ENCODE data around the gene ACOT6.
"Not testable (repeated sequence)": the region's sequence is repeated elsewhere in the genome, so short reads cannot be mapped to it uniquely, and the experiment has no call there.

Gene ACOT6

DNA sequence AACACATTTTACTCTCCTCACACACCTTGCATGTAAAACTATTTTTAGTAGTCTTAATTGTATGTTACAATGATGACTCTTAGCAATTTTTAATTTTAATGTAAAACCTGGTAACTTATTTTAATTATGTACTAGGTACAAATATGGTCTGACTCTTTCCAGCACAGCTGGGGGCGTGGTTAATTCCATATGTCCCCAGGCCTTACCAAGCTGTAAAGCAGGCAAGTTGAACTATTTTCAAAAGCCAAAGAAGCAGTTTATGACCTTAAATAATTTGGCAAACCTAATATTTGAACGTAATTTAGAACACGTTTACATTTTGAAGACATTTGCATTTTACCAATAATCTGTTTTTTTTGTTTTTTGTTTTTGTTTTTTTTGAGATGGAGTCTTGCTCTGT lies 9.3 kb upstream of the ACOT6 start:
- DNase-seq = no peak

DNA sequence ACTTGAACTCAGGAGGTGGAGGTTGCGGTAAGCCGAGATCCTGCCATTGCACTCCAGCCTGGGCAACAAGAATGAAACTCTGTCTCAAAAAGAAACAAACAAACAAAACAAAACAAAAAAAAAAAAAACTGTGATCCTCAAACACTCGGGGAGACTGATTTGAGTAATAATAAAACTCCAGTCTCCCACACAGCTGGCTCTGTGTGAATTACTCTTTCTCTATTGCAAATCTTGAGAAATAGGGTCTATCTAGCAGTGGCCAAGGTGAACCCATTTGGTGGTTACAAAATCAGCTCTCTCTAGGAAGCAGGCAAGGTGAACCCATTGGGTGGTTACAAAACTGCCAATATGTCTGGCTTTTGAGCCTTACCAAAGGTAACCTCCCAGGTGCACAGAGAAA lies 6.0 kb upstream of the ACOT6 start:
- no peak for DNase-seq

DNA sequence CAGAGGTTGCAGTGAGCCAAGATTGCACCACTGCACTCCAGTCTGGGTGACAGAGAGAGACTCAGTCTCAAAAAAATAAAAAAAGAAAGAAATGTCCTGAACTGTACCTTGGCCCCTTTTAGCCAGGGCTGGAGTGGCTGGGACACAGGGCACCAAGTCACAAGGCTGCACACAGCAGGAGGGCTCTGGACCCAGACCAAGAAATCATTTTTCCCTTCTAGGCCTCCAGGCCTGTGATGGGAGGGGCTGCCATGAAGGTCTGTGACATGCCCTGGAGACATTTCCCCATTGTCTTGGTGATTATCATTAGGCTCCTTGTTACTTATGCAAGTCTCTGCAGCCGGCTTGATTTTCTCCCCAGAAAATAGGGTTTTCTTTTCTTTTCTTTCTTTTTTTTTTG lies 5.1 kb upstream of the ACOT6 start:
- no peak for DNase-seq

DNA sequence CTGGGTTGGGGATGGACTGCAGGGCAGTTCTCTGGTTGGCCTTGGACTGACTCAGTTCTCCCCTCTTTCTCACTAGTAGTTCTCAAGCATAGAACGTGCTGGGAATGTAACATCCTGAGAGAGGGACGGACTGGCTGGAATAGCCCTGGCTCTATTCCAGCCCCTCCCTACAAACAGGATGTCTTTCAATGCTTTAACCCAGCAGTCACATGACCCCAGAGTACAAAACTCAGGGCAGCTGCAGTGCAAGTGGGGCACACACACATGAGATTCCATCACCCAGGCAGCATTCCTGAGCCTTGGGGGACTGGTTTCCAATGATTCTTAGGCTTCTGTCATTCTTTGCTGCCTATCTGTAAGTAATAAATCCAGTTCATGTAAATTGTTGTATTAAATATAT lies 1.6 kb upstream of the ACOT6 start:
- no peak for DNase-seq

DNA sequence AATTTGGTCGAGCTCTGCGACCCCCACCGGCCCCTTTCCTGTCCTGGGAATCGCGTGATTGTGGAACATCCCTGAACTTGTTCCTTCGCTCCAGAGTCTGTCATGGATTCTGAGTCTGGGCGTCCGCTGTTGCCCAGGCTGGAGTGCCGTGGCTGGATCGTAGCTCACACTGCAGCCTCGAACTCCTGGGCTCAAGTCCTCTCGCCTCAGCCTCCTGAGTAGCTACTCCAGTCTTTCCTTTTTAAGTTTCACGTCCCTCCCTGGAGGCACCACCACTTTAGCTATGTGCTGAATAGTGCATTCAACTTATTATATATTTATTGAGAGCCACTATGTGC lies 698 bp downstream of the ACOT6 start:
- peak; percentile 17 for DNase-seq

DNA sequence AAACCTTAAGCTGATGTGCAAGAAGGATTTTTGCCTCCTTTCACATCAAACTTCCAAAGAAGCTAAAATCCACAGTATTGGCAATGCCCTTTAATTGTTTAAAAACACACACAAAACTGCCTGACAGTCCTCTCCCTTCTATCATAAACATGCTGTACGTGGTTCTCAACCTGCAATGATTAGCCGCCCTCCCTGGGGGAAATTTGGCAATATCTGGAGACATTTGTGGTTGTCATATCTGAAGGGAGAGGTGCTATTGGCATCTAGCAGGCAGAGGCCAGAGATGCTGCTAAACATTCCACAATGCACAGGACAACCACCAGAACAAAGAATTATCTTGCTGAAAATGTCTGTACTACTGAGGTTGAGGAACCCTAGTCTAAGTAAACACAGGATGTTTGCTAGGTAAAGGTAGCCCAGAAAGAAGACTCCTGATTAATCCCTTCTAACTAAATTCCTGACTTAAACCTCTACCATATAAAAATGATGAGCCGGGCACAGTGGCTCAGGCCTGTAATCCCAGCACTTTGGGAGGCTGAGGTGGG lies 1.2 kb downstream of the ACOT6 start:
- peak; percentile 47 for DNase-seq

DNA sequence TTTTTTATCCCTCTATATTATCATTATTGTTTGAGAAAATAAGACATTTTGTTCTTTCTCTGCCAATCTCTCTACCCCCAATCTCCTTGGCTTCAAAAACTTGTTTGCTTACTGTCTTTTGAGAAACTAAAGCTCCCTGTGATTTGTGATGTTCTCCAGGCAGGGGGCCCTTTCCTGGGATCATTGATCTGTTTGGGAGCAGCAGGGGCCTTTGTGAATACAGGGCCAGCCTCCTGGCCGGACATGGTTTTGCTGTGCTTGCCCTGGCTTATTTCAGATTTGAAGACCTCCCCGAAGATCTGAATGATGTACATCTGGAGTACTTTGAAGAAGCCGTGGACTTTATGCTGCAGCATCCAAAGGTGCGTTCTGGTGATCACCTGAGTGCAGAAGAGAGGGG lies 4.5 kb downstream of the ACOT6 start:
- DNase-seq = no peak

DNA sequence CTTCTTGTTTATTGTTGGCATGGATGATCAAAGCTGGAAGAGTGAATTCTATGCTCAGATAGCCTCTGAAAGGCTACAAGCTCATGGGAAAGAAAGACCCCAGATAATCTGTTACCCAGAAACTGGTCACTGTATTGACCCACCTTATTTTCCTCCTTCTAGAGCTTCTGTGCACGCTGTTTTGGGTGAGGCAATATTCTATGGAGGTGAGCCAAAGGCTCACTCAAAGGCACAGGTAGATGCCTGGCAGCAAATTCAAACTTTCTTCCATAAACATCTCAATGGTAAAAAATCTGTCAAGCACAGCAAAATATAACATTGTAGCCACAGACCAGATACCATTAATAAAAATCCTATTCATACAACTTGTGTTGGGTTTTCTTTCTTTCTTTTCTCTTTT lies 7.2 kb downstream of the ACOT6 start:
- DNase-seq = no peak

DNA sequence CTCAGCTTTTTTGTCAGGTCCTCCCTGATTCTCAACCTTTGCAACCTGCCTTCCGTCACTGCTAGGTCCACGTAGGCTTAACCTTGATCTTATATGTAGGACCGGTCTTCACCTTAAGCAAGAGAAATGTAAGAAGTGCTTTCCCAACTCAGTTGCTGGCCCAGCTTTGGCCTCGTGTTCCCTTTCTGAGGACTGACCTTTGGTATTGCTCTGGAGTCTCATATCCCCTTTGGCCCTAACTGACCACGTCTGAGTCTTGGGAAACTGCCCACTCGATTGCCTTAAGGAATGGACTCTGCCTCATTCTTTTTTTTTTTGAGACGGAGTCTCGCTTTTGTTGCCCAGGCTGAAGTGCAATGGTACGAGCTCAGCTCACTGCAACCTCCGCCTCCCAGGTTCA lies 8.0 kb downstream of the ACOT6 start:
- no peak for DNase-seq

DNA sequence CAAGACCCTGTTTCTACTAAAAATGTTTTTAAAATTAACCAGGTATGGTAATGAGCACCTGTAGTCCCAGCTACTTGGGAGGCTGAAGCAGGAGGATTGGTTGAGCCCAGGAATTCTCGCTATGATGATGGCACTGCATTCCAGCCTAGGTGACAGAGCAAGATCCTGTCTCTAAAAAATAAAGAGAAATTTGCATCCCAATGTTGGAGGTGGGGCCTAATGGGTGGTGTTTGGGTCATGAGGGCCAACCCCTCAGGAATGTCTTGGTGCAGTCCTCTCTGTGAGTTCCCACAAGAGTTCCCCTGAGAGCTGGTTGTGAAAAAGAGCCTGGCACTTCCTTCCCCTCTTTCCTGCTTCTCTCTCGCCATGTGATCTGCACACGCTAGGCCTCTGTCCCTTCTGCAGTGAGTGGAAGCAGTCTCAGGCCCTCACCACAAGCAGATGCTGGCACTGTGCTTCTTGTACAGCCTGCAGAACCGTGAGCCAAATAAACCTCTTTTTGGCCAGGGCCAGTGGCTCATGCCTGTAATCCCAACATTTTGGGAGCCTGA lies 11.3 kb downstream of the ACOT6 start:
- no peak for DNase-seq

DNA sequence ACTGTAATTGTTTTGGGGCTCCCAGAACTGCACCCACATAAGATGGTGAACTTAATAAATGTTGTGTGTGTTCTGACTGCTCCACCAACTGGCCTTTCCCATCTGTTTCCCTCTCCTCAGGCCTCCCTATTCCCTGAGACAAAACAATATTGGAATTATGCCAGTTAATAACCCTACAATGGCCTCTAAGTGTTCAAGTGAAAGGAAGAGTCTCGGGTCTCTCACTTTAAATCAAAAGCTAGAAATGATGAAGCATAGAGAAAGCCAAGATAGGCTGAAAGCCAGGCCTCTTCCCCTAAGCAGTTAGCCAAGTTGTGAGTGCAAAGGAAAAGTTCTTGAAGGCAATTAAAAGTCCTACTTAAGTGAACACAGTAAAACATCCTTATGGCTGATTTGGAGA lies 13.4 kb downstream of the ACOT6 start:
- no peak for DNase-seq

DNA sequence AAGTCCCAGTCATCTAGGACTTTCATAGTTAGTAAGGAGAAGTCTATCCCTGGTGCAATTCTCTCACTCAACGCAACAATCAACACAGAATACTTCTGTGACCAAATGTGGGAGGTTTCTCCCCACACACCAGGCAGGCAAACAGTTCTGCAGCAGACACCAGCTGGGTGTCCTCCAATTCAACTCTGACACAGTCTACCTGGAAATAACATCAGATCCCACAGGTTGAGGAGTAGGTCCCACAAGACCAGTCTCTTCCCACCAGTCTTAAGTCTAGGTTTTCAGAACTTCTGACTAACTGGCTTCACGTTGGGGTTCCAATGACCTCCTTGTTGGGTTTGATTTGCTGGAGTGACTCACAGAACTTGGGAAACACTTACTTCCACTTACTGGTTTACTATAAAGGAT lies 14.8 kb downstream of the ACOT6 start:
- no peak for DNase-seq

DNA sequence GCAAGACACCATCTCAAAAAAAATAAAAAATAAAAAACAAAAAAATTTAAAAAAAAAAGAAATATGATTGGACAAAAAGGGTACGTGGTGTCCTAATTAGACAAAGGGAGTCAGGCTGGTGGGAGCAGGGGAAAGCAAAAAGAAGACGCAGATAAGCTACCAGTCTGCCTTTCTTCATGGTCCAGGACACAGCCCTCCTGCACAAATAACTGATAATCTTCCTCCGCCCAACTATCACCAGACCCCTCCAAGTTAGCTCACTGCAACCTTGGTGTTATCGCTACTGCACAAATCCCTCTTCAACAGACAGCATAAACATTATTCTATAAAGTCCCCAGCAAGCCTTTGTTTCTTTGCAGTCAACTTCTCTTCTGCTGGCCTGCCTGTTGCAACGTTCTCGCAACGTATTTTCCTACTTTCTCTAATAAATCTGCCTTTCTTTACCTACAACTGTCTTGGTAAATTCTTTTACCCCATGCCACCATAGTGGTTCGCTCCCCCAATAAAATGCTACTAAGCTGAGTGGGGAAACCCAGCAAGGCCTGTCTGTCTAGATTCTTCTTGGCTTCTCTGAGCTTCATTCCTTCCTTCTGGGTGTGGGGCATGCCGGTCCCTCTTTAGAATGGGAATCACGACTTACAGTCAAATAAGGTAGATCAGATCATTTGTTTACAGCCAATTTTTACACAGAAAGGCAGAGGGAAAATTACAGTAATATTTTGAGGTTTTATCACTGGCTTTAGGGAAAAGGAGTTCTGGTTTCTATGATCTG lies 17.9 kb downstream of the ACOT6 start:
- peak; percentile 69 for DNase-seq

DNA sequence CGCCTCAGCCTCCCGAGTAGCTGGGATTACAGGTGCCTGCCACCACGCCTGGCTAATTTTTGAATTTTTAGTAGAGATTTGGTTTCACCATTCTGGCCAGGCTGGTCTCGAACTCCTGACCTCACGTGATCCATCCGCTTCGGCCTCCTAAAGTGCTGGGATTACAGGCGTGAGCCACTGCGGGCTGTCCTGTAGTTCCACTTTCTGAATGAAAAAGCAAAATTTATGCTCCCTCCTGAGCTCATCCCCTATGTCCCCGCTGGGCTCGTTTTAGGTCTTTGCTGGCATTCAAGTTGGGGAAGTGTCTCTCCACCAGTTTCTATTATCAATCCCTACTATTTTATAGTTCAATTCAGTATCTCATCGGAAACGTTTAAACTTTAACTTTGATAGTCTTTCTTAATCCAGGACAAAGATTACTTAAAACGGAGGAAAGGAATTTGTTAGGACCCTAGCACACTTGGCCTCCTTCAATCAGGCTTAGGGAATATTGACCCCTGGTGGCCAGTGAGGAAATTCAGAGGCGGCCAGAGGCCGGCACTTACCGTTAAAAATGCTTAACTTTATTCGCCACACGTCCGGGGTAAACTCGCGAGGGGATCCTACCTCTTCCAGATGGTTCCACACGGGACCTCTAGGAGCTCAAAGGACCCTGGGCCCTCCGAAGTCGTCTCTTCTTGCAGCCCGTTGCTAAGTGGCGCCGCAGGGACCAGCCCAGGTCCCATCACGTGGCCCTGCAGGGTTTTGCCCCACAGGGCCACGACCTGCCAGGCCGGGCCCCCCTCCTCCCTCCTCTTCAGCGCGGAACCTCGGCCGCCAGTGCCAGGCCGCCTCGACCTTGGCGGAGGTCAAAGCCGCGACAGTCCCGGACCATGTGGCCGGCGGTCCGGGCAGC lies 21.0 kb downstream of the ACOT6 start:
- peak; percentile 84 for DNase-seq

DNA sequence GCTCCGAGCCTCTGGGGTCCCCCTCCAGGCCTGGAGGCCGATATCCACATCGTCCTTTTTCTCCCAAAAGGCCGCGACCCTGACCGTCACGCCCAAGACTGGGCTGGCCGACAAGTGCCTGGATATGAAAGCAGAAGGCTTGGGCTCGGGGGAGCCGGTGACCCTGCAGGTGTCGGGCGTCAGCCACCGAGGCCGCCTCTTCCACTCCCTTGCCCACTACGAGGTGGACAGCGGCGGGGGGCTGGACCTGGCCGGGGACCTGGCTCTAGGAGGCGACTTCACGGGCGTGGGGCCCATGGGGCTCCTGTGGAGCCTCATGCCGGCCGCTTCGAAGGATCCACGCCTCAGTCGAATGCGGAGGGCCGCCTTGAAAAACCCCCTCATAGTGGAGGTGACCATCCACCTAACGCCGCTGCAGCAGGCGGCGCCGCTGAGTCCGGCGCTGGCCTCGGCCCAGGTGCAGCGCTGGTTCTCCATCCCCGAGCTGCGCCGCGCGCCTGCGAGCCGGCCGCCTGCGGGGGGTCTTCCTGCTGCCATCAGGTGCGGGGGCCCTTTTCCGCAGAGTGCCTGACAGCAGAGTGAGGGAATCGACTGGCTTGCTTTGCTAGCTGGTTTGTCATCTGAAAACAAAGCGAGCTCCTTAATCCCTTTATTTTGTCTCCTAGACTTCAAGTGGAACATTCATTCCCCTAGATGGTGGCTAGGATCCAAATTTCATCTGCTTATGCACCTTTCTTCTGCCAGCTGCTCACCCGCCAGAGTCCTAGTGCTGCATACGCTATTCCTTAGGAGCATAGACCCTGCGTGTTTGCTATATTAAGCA lies 21.9 kb downstream of the ACOT6 start:
- DNase-seq = no peak

DNA sequence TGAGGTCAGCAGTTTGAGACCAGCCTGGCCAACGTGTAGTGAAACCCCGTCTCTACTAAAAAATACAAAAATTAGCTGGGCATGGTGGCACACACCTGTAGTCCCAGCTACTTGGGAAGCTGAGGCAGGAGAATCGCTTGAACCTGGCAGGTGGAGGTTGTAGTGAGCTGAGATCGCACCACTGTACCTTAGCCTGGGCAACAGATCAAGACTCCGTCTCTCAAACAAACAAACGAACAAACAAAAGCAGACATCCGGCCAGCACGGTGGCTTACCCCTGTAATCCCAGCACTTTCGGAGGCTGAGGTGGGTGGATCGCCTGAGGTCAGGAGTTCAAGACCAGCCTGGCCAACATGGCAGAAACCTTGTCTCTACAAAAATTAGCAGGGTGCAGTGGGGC lies 24.0 kb downstream of the ACOT6 start:
- not testable (repeated sequence) for DNase-seq

DNA sequence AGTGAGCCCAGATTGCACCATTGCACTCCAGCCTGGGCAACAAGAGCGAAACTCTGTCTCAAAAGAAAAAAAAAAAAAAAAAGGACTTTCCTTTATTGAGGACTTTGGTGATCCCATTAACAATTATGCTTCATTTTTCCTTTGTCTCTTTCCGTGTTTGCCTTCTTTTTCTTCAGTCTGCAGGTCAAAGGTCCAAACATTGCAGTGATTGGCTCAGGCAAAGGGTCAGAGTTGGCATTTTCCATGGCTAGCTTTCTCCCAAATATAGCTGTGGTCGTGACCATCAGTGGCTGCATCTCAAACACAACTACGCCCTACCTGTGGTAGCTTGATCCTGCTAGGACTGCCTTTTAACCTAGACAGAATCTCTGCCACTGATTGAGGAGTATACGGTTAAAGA lies 25.5 kb downstream of the ACOT6 start:
- no peak for DNase-seq

DNA sequence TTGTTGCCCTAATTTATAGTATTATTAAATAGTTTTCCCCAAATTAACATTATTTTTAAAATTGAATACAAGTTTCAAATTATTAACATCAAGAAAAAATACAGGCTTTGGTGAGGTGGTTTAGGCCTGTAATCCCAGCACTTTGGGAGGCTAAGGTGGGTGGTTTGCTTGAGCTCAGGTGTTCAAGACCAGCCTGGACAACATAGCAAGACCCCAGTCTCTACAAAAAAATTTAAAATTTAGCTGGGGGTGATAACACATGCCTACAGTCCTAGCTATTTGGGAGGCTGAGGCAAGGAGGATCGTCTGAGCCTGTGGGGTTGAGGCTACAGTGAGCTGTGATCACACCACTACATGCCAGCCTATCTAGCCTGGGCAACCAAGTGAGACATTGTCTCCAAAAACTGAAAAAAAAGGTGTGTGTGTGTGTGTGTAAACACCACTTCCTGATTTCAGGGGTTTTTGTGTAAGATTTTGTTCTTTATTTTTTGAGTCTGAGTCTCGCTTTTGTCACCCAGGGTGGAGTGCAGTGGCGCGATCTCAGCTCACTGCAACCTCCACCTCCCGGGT lies 28.6 kb downstream of the ACOT6 start:
- no peak for DNase-seq

DNA sequence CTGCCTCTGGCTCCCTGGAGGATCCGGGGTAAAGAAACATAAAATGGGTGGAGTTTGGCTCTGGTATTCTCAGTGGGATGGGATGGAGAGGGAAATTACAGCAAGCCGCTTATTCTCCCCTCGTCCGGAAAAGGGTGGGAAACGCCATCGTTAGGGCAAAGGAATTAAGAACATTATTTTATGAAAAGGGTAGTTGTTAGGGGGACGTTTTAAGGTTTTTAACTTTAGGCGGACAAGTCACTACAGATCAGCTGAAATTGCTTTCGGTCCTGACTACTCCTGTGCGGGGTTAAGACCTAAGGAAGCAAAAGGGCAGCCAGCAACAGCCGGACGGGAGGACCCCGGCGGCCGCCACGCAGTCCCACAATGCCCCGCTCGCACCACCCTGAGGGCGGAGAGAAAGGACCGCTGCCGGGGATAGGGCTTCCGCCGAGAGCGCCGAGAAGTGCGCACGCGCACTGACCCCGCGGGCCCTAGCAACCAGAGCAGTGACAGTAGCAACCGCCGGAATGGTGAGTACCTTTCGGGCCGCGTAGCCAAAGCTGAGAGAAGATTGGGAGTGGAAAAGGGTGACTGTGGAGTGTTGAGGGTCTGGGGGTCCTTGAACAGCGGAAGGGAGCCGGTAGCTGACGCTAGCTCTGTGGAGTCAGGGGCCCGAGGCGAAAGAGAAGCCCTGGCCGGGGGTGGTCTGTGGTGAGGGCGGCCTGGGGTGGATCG lies 32.4 kb downstream of the ACOT6 start, which contains the start of gene DNAL1:
Gene DNAL1 (plus strand): TSS at position 456 of the 717 bp plus-strand sequence. CDS start 54 bp downstream, at position 510.
- peak; percentile 93 for DNase-seq

DNA sequence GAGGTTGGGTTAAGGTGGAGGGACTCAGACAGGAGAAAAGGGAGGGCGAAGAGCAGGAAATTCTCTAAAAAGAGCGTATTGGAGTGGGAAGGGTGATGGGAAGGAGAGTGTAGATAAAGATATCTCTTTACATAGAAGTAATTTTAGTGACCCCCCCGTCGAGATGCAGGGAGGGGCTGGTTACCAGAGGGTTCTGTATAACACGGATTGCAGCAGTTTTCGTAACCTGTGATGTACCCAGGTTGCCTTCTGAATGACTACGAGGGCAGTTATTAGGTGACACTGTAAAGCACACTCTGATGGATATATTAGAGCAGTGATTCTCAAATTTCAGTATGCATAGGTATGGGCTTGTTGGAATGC lies 32.9 kb downstream of the ACOT6 start:
- DNase-seq = no peak

DNA sequence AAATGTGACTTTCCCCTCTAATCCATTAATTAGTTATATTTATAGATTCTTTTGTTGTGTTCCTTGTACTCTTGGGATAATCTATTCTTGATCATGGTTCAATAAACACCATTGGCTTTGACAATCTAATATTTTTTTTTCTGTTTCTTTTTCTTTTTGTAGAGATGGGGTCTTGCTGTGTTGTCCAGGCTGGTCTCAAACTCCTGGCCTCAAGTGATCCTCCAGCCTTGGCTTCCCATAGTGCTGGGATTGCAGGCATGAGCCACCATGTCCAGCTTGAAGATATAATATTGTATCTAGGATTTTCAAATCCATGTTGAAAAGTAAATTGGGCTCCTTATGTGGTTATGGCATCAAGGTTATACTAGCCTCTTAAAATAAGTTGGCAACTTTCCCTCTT lies 38.7 kb downstream of the ACOT6 start:
- no peak for DNase-seq

DNA sequence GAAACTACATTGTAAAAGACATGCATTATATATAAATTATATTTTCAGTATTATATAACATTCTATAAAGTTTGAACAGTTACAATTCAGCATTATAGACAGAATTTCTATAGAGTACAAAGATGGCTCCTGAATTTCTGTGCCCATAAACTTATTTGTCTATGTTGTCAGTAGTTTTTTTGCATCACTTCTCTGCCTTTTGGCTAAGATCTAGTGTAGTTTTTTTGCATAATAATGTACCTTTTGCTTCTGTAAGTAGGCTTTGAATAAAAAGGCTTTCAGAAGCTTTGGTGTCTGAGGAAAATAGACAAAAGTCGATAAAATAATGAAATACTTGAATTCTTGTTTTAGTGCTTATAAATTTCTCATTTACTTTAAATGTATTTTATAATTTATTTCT lies 43.5 kb downstream of the ACOT6 start:
- DNase-seq = no peak
